Fibroblast of the conjunctiva (primary cell): ENCODE measurements around the gene PRR5L.

Source experiments
- DNase-seq: peaks from one replicate; pipeline ENCODE4 v3.0.0-alpha.2; 2010; ENCODE audit warnings: low read depth

Gene PRR5L

DNA sequence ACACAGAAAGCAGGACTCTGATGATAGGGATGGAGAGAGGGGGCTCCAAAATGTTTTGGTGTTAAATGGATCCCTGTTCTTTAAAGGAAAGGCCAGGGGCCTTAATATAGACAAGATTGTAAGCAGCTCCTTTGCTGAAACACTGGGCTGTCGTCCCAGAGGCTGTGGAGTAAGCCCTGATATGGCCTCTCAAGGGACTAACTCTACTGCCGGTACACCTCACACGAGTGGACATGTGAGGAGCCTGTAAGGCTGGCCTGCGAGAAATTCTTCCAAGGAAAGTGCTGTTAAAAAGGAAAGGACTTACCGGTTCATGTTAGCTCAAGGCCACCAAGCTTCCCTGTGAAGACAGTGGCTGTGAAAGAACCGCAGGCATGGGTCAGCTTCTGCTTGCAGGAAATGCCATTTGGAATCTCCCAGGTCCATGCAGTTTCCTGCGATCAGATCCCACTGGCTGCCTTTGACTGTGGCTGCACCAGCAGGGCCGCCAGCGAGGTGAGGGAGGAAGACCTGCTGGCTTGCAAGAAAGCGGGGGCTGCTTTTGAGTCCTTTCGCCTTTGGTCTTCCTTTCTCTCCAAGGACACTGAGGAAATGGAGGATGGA, 106.6 kb downstream of the PRR5L start:
- DNase-seq, result no peak

DNA sequence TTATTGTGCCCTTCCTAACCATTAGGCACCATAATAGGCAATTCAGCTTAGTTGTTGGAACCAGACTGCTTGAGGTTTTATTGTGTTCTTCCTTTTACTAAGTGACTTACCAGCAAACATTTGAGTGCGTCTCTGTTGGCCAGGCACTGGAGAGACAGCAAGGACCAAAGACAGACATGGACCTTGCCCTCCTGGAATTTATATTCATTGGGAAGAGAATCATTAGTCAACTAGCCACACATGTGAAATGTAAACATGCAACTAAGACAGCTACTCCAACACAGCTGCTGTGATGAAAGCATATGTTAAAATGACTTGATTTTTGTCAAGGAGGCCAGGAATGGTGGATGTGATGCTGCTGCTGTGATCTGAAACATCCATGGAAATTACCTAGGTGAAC, 107.6 kb downstream of the PRR5L start:
- DNase-seq, result no peak

DNA sequence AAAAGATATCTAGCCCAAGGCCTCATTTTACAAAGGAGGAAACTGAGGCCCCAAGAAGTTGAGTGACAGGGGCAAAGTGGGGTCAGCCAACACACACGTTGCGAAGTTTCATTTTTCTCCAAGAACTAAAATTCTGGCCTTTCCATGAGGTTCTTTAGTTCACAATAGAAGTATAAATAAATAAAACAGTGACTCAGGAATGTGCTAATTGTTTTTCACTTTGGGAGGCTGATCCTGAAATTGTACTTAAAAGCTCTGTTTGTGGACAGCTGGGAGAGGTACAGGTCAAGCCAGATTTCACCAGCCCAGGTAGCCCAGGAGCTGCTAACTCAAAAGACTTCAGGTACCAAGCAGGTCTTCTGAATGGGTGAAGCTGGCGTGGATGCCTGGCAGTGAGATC, 108.7 kb downstream of the PRR5L start:
- no peak for DNase-seq

DNA sequence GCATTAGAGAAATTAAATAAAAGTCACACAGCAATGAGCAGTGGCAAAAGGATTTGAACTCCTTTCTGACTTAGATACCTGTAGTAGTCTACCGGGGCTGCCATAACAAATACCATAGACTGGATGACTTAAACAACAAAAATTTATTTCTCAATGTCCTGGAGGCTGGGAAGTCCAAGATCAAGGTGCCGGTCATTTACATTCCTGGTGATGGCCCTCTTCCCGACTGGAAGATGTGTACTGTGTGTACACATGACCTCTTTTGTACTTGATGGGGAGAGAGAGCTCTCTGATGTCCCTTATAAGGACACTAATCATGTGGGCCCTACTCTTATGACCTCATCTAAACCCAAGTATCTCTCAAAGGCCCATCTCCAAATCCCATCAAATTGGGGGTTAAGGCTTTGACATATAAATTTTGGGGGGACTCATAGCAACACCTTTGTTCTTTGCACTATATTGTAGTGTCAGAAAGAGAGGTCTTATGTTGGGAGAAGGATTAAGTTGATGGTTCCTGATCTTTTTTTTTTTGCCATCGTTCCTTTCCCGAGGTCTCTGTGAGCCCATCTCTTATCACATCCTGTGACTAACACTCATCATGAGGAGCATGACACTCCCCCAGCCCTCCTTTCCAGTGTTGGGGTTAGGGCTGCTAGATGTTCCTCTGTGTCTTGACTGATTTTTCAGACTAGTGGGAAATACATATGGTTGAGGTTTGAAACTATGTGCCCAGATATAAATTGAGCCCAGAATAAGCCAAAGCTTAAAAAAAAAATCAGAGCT, 109.7 kb downstream of the PRR5L start:
- DNase-seq, result no peak

DNA sequence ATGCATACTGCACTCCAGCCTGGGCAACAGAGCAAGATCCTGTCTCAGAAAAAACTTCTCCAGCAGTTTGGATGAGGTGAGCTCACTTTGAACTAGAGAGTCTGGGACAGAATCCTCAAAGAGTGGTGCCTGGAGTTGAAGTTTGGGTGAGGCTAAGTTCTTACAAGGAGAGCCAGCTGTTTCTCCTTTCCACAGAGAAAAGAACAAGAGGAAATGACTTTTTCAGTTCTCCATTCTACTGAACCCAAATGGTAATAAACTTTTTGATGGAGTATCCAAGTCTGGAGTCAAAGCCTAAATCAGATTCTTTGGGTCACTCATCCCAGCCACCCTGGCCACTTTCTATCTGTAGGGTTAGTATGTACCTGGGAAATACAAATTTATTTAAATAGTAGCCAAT, 111.3 kb downstream of the PRR5L start:
- DNase-seq, result no peak

DNA sequence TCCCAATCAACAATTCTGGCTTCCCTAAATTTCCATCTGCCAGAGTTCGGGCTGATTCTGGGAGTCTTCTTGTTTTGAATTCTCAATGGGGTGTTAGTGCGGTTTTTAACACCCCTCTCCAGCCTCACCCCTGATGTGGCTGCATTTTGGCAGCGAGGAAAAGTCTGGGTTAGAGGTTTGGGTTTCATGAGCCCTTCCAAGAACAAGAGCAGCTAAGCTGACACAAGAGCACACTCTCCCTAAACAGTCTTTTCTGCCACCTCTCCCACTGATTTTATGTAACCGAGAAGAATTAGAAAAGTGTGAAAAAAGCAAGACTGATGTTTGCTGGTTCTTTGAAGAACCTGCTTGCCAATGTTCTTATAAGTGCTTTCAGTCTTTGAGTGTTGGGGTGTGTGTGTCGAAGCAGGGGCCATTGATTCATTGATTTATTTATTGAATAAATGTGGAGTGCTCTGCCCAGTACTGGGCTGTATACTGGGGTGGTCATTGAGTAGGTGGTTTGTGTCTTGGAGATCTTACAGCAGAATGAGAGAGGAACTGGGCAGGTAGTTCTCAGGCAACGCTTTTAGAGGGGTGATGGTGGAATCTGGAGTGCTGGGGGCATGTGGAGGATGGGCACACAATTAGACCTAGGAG, 112.5 kb downstream of the PRR5L start:
- no peak for DNase-seq

DNA sequence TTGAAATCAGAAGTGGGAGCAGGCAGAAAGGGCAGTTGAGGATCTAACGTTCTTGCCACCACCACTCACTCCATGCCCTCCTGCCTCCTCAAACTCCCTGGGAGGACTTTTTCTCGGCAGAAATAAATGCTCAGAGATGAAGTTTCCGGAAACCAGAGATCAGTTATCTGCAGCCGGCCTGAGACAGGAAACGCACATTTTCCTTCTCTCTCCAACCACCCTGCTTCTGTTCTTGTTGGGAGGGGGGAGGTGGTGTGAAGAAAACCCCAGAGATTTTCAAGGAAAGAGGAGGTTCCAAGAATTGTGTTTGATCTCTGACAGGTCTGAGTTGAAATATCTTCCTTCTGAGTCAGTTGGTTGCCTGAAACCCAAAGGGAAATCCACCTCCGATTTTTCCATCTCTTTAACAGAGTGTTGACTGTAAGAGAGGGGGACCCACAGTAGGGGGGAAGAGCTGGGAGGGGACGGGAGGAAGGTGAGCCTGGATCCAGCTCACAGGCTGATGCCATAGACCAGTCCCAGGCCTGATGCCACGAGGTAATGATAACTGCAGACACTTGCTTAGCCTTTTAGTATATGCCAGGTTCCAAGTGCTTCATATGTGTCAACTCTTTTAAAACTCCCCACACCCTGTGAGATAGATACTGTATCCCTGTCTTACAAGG, 113.2 kb downstream of the PRR5L start:
- no peak for DNase-seq

DNA sequence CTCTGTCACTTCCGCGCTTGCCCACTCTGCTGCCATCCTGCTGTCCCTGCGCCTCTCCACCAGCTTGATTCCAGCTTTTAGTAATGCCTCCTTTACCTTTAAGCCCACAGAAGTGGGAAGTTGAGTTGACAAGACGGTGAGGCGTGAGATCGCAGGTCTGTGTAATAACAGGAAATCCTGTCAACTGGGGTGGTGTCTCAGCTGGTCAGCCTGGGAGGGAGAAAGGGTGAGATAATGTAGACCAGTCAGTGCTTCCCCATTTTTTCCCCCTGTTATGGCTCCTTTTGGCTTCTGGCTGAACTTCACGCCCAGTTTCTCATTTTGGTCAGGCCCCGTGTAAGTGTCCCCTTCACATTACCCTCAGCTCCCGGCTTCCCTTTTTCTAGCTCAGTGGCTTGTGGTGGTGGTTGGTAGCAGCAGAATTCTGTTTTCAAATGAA, 115.1 kb downstream of the PRR5L start:
- no peak for DNase-seq

DNA sequence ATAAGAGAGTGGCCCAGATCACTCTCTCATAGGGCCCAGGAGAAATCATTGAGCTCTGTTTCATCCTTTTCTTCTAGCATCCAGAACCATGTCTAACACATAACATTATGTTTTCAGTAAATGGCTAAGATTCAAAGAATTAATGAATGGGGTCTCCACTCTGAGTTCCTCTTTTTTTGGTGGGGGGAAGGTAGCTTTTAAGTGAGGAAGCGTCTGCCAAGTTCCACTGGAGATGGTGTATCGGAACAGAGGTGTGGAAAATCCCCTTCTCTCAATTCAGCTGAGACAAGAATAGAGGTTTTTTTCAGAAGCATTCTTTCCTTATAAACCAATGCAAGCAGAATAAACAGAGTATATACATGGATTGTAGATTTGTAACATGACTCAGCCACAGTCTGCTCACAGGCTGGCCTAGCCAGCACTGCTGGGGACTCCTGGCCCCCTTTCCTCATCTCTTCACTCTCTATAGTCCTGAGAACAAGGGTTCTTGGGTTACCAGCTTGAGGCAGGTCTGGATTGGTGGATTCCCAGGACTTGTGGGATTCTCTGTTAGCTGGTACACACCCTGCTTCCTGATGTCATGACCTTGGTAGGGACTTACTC, 116.8 kb downstream of the PRR5L start:
- DNase-seq, result no peak

DNA sequence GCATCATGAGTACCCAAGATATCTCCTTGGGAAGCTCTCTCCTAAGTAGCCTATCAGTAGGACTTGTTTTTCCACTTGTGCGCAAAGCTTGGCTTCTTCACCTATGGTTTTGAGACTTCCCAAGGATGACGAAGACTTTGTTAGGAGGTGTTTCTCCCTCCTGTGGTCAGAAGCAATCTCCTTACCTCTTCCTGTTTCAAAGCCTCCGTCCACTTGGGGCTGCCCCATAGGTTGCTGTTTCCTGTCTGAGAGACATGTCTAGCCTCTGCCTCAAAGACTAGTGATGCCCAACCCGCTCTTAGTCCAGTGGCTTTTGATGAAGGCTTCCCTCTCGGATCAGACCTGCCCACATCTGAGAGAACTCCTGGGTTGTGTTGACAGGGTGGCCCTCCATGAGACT, 121.1 kb downstream of the PRR5L start:
- DNase-seq, result no peak

DNA sequence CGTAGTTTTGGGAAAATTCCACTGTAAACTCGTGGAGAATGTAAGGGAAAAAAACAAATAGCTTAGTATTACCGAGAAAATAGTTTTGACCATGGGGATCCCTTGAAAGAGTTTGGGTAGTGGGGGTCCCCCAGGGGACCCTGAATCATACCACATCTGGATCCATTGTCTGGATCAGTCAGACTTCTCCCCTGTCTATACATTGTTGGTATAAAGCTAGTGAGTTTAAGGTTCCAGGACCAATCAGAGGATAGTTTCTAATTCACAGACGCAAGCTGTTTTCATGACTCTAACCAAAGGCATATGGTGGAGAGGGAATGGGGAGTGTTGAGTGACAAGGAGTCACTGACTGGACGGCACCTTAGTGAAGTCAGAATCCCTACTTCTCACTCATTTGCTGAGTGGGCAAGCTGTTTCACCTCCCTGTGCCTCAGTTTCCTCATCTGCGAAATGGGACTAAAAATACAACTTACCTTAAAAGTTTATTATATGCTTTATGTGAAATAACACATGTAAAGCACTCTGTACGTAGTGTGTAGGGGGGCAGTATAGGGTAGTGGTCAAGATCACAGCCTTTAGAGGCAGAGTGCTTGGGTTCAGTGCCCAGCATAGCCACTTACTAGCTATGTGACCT, 123.8 kb downstream of the PRR5L start:
- no peak for DNase-seq

DNA sequence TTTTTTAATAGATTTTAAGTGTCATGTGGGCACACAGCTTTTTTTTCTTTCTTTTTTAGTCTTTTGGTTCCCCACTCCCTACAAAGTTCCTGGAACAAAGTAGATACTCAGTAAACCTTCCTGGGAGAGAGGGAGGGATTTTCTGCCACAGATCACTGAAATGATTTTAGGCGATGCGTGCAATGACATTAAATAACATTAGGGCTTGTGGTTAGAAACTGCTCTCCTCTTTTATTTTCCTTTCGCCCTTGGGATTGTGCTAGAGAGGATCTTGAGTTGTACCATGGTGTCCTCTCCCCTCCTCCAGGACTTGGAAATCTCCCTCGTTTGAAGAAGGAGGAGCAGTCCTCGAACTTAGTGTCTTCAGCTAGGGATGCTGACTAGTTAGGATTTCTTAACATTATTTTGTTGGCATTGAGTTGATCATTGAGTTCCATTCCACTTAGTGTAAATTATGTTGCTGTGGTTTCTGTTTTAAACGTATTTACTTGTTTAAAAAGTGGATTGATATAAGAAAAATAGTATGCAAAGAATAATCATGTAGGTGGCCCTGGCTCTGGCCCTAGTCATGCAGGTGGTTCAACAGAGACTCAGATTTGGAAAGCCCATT, 125.6 kb downstream of the PRR5L start:
- DNase-seq, result no peak

DNA sequence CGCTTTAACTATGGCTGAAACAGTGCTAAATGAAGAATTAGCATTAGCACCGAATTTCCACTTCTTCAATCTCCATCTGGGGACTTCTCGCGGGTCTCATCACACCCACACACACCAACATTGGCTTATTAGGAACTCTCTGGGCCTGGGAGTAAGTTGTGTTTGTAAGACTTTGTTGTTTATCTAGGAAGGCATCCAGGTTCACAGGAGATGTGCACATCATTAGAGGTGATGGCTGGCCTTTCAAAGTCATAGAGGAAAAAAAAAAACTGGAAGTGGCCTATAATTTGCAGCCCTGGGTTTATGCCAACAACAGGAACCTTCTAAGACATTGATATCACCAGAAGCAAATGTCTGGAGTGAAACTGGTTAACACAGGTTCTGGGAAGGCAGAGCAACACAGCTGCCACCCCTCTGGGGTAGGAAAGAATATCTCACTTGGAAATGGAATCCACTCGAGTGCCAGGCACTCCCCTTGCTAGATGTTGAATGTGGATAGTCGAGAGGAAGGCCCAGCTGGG, 129.5 kb downstream of the PRR5L start:
- DNase-seq, result no peak

DNA sequence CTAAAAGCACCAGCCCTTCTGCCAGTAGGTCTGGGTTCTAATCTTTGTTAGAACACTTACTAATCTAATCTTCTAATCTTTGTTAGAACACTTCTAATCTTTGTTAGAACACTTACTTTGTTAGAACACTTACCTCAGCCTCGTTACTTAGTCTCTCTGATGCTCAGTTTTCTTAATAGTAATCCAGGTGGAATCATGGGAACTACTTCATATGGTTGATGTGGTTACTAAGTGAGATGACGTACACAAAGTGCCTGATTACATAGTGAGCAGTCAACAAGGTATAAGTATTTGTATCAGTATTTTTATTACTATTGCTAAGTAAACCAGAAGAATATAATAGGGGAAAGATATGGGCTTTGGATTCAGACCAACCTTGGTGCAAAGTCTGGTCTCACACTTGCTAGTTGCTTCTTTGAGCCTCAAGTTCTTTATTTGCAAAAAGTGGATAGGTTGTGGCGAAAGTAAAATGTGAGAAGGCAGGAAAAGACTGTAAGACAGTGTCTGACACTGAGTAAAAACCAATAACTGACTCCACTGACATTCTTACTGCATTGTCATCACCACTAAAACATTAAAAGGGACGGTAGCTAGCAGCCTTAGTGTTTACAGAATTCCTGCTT, 130.2 kb downstream of the PRR5L start:
- DNase-seq, result no peak

DNA sequence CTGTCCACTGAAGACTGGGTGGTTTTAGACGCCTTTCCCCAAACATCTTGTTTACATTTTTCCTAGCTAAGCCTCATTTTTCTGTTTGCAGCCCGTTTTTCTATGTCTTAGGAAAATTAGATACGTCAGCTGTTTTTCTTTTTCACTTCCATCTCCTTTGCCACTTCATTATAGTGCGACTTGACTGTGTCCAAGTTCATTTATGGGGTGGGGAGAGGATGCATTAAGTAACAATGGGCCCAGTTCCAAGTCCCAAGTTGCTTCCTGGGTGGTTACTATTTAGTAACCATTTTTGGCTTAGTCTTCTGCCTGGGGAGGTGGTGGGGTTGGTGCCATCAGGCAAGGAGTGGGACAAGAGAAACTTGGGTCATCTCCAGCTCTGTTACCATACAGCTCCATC, 131.0 kb downstream of the PRR5L start:
- no peak for DNase-seq

DNA sequence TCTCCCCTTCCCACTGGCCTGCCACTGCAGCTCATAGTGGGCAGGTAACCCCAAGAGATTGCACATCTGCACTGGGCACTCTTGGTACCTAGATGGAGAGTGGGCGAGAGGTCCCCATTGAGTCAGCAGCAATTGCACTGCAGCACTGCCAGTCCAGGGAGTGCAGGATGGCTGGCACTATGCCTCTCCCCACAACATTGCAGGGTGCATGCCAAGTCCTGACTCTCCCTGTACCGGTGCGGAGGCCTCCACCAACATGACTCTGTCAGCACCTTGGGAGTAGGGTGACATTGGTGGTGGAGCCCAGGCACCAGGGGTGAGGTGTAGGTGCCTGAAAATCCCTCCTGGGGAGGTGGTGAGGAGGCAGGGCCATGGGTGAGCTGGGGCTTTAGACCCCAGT, 131.8 kb downstream of the PRR5L start:
- DNase-seq, result no peak

DNA sequence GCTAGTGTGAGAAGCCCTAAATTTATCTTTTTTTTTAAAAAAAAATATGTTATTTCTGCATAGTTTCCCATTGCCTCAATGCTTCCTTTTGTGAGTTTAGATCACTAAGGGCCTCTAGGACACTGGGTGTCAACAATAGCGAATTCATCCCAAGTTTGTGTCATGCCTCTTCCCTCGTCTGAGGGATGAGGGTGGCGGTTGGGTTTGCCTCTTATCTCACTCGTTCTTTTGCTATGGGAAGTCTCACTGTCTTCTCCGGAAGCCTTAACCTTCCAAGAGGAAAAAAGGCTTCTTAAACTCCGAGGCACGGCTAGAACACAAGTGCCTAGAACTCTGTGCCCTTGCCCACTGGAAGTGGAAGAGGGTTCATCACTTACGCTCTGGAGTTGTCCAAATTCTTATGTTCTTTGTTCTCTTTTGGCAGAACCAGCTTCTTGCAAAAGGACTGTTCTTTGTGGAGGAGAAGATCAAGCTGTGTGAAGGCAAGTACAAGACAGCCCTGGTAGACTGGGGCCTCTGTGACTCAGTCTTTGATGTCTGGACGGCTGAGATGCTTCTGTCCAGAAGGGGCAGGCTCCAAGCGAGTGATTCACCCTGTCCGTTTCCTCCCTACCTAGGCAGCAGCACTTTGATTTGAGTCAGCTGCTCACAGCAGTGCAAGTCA, 135.5 kb downstream of the PRR5L start:
- peak; percentile 80 for DNase-seq

DNA sequence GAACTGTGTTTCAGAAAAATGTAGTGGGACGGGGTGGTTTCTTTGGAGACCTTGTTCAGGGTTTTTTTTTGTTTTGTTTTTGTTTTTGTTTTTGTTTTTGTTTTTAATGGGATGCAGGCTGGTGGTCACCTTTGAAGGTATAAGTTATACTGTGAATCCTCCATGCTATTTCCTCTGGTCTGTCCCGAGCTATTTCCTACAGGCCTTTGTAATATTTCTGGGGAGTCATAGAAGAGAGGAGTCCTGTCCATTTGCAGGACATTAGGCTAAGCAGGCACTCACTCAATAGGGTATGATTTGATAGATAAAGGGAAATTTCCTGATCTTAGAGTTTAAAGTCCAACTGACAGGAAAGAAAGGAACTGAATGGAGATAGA, 136.0 kb downstream of the PRR5L start:
- DNase-seq, result no peak

DNA sequence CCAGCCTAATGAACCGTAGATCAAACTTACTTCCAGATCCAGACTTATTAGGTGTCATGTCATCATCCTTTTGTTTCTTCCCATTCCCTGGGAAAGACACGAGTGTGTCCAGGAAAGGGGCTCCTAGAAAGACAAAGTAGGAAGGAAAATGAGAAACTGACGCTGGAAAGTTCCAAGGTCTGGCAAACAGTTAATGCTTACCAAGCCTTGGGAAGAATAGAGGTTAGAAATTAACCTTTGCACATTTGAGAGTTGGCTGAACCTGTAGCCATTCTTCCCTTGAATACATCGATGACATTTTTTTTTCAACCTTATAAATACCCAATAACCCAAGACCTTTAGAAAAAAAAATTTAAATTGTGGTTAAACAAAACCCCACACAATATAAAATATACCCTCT, 136.7 kb downstream of the PRR5L start:
- DNase-seq, result no peak

DNA sequence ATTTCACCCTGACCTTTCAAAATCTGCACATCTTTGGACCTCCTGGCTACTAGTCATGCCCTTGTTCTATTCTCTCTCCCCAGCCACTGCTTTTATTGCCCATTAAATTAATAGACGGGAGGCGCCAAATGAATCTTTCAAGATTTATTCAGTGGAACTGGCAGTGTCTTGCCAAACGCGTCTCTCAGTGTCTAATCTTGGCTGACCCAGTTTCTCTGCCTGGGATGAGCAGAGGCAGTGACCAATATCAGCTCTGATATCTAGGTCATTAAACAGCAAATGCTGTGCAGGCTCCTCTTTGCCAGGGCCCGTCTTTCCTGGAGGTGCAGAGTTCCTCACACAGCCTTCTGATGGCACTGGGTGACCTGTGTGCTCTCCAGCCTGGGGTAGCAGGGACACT, 140.0 kb downstream of the PRR5L start:
- DNase-seq, result no peak
